ENCODE results near the gene SAP30.
A peak's percentile ranks its signal among the peaks of the same experiment; 100 is the strongest.

The SAP30 gene

DNA sequence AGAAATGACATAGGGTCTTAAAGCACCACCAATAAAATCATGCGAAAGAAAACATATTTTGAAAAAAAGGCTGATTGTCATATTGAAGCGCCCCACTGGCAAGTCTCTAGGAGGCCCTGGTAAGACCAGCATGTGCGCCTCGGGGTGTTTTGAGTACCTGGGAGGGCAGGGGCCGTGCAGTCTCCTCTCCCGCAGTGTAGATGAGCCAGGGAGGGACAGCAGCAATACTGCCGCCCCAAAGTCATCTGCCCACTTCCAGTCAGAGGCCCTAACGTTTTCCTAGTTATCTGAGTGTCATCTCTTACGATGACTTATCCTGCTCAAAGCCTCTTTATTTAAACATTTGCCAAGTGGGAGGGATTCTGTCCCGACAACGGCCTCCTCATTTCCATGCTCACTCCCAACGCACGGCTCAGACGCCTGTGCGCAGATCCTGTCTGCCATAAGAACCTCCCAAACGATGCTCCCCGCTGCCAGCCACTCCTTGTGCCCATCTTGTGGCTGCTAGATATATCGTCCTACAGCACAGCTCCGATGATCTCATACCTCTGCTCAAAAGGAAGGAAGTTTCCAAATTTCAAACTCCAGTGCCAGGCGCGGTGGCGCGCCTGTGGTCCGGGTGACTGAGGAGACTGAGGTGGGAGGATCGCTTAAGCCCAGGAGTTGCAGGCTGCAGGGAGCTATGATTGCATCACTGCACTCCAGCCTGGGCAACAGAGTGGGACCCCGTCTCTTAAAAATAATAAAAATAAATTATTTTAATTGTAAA is 45.3 kb downstream of the SAP30 start:
- no peak for DNase-seq

DNA sequence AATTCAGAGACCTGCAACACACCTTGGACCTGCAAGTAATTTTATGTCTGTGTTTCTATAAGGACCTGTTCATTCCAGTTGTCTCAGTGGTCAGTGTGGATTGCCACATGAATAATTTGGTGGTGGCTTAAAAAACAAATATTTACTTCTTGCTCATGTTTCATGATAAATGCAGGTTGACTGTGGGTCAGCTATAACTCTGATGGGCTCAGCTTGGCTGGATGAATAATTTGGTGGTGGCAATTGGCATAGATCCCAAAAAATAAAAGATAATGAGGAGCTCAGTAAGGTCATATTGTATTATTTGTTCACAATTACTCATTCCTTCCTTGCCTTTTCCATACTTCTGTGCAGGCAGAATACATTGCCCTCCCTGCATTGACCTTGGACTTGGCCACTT is 47.1 kb downstream of the SAP30 start:
- no peak for DNase-seq

DNA sequence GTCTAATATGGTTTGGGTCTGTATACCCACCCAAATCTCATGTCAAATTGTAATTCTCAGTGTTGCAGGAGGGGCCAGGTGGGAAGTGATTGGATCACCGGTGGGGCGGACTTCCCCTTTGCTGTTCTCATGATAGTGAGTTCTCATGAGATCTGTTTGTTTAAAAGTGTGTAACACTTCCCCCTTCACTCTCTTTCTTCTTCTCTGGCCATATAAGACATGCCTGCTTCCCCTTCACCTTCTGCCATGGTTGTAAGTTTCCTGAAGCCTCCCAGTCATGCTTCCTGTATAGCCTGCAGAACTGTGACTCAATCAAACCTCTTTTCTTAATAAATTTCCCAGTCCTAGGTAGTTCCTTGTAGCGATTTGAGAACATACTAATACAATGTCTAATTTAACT is 47.9 kb downstream of the SAP30 start:
- no peak for DNase-seq

DNA sequence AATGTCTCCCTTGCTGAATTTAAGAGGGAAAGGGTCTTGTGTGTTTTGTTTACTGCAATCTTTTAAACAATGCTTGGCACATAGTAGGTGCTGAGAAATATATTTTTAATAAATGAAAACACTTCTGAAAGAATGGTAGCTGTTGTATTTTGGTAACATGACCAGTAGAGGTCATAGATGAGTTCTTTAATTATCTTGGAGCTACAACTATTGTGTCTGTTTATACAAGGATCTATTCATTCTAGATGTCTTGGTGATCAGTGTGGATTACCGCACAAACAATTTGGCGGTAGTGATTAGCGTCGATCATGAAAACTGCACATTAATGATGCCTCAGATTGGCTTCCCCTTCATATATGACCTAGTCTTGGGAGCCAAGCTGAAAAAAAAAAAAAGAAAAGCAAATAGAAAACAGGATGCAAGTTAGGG is 49.6 kb downstream of the SAP30 start:
- DNase-seq: peak in 1 of 5 donors; percentile 14

DNA sequence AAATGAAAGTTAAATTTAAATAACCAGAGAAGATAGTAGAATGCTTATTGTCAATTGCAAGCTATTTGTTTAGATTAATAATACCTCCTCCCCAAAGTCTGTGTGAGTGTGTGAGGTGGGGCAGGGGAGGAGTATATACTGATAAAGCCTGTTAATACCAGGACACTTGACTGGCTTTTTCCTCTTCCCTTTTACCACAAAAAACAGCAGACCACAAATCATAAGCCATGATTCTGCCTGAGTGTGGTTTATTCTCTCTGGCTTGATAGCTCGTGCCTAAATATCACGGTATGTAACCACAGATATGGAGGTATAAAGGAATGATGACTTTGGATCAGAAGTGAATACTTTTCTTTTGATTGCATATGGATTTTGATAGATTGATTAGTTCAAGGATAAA is 50.0 kb downstream of the SAP30 start:
- no peak for DNase-seq

DNA sequence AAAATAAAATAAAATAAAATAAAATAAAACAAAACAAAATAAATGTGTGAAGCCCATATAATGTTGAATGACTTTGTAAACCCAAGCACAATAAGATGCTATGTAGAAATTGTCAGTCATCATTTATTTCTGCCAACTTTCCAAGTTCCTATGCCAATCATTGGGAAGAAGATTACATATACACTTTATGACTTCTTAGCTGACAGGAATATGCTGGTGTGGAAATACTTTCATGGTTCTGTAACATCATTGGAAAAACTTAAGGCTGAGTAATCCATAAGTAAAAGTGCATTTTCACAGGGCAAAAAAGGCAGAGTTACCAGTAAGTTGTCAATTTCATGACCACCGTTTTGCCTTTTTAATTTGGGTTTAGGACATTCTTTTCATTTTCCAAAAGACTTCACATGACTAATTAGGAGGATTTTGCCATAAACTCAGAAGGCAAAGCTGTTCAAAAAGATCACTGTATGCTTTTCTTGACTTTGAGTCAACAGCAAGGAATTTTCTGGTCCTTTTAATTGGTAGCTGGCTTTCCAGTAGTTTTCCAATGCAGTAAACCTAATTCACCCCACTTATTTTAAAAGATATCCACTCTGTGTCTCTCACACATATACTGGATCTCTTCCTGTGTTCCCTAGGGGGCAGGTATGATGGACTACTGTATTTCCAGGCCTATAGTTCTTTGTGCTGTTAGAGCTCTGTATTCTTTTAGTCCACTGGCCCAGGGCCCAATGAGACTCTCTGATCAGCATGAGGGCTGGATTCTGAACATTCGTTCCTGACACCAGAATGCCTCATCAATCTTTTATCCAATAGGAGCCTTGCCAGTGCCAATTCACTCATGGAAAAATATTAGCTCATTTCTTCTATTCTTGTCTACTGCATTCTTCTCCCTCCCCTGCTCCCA is 54.4 kb downstream of the SAP30 start:
- no peak for DNase-seq

DNA sequence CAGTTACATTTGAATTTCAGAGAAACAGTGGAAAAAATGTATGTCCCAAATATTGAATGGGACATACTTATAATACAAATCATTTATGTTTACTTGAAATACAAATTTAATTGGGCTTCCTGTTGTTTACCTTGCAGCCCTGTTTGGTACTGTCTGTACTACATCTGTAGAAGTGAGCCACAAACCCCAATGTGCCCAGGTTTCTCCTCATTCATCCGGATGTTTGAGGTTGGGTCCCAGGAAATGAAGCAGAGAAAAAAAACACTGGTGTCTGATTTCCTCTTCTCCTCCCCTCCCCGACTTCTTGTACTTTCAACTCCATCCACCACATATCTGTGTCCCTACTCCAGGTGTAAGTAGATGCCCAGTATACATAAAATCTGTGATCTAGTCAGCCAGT is 55.3 kb downstream of the SAP30 start:
- DNase-seq: peak in 1 of 5 donors; percentile 52

Measured in T-helper 1 cell (primary cell).